HuH-7 (cell line): ENCODE results near the gene GPBAR1.
"Not testable (repeated sequence)": the region's sequence is repeated elsewhere in the genome, so short reads cannot be mapped to it uniquely, and the experiment has no call there.

ENCODE experiments used
- DNase-seq: peaks from one replicate; pipeline ENCODE4 v3.0.0; 2011; ENCODE audit warnings: low spot score

The GPBAR1 gene

DNA sequence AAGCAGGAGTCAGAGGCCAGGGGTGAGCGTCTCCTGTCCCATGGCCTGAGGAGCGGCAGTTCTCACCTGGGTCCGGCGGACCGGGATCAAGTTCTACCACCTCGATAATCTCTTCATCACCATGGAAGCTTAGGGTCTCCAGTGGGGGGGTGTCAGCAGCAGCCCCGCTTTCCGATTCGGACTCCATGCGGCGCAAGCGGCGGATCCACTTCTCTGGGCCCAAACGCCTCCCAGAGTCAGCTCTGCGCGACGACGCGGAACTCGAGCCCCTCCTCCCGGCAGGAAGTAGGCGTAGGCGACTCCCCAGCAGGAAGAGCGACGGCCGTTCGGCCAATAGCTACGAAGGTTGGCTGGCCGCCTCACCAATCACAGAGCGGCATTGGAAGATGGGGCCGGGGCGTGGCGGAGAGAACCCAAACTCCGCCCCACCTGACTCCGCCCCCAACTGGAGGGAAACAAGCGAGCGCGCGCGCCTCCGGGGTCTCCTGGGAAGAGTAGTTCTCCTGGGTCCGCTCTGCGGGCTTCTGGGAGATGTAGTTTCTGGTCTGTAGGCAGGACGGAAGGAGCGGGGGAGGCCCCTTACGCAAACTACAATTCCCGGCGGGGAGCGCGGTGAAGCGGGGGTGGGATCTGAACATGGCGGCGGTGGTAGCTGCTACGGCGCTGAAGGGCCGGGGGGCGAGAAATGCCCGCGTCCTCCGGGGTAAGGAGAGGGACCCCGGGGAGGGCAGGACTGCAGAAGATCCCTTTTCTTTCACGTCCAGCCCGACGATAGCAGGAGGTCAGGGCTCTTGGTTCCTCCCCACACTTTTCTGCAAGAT, 9.3 kb downstream of the GPBAR1 start, which contains the start of the genes AAMP and PNKD:
TSS of gene AAMP (minus strand) at position 238 of the 821 bp plus-strand sequence. CDS start at position 187, 51 bp downstream.
TSS of gene PNKD (plus strand) at position 620 of the 821 bp plus-strand sequence. CDS start at position 637, 17 bp downstream.
- peak; percentile 97 for DNase-seq

DNA sequence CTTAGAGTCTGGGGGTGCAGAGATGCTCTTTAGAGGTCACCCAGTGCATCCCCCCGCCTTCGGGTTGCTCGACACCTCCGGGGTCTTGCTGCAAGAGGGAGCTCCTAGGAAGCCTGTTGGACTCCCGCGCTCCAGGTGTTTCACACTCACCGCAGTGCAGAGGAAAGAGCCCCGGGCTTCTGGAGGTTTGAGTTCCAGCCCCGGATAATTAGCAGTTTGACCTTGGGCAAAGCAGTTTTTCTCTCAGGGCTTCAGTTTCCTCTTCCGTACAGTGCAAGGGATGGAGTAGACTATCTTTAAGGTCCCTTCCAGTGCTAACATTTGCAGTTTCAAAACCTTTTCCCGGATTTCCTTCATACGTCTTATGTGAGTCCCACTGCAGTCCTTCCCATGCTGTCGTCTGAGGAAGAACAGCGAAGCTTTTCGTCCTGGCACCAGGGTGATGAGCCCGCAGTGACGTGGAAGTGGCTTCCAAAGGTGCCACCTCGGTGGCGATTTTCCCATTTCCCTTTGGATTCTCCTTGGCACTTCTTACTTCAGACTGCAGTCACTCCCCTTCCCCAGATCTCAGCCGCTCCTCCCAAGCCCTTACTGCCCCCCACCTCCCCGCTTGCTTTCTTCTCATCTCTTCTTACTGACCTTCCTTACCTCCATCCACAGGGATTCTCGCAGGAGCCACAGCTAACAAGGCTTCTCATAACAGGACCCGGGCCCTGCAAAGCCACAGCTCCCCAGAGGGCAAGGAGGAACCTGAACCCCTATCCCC, 10.1 kb downstream of the GPBAR1 start:
- no peak for DNase-seq

DNA sequence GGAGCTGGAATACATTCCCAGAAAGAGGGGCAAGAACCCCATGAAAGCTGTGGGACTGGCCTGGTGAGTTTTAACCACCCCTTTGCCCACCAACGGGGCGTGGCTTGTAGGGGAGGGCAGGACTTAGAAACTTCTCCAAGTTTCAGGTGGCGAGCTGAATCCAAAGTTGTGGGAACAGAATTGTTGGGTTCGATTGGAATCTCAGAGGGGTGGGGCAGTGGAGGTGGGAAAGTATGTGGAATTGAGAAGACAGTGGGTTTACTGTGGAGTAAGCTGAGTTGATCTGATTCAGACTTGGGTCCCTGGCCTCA, 10.6 kb downstream of the GPBAR1 start:
- DNase-seq, result no peak

DNA sequence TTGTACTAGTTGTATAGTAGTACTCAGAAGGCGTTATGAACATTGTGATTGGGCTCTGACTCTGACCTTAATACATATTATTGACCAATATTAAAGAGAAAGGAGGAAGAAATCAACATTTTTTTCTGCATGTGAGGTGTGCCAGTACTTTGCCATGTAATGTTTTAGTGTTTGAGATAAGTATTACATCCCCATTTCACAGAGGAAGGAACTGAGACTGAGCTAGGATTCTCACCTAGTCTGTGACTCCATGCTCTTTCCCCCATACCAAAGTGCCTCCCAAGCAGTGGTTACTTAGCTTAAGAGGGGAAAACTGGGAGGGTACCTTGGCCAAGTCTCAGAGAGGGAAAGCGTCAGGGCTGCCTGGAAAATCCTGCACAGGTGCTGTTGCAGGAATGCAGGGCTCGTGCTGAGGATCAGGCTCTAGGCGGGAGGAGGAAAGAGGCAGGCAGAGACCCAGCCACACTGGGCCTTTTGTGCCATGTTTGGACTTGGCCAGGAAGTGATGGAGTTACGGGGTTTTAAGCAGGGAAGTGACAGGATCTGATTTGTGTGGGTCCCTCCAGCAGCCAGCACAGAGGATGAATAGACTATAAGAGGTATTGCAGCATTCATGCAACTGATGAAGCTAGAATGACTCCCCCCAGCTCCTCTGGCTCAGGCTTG, 11.2 kb downstream of the GPBAR1 start:
- DNase-seq, result no peak

DNA sequence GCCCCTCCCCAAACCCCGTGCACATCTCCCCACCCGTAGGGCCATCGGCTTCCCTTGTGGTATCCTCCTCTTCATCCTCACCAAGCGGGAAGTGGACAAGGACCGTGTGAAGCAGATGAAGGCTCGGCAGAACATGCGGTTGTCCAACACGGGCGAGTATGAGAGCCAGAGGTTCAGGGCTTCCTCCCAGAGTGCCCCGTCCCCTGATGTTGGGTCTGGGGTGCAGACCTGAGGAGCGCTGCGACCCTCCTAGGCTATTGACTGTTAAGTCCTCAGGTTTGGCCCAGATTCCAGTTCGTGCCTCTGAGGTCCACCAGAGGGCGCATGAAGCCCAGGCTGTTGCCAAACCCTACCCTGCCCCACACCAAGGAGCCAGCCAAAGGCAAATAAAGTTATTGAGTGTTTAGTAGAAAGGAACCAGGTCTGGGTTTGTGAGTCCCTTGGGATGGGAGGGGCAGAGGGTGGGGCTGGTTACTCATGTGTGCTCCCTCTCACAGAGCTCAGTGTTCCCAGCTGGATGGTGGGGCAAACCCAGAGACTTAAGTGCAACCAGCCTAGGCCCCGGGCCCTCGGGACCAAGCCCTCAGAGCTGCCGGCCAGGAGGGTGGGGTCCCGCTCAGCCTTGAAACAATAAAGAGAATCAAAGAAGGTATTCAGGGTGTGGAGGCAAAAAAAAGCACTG, 11.9 kb downstream of the GPBAR1 start:
- DNase-seq, result peak; percentile 86

DNA sequence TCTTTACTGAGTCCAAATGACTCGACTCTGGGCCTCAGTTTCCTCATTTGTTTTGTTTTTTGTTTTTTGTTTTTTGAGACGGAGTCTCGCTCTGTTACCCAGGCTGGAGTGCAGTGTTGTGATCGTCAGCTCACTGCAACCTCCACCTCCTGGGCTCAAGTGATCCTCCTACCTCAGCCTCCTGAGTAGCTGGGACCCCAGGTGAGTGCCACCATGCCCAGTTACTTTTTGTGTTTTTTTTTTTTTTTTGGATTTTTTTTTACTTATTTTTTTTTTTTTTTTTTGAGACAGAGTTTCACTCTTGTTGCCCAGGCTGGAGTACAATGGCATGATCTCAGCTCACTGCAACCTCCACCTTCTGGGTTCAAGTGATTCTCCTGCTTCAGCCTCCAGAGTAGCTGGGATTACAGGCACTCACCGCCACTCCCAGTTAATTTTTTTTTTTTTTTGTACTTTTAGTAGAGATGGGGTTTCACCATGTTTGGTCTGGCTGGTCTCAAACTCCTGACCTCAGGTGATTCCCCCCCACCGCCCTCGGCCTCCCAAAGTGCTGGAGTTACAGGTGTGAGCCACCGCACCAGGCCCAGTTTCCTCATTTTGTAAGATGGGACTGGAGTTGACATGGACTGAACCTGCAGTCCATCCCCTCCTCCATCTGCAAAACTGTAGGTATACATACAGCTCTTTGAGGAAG, 12.5 kb downstream of the GPBAR1 start:
- DNase-seq, result not testable (repeated sequence)

DNA sequence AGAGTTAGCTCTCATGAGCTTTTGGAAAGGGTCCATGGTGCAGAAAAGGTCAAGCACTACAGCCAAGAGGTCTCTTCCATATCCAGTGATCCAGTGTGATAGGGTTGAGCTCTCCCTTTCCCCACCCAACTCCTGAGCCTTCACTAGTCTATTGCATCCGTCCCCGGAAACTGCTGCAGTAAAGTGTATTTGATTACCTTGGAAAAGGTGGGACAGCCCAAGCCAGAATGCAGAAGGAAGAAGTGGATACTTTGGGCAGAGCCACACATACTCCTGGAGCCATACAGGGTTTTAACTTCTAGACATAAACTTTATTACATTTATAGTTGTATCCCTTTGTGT, 13.1 kb downstream of the GPBAR1 start:
- DNase-seq, result no peak

DNA sequence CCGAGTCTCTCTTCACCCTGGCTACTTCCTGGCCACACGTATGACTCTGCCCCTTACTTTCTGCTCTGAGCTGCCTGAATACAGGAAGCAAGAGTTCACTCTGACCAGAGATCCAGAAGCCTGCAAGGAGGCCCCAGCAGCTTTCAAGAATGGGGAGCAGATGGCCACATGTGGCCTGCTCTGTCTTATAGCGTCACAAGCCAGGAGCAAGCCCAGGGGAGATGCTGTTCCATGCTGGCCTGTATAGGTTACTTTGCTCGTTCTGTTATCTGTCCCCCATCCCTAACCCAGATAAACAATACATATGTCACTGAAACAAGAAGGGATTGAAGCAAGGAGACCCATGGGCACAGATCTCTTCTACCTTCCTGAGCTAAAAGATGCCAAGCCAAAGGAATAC, 13.8 kb downstream of the GPBAR1 start:
- DNase-seq, result no peak

DNA sequence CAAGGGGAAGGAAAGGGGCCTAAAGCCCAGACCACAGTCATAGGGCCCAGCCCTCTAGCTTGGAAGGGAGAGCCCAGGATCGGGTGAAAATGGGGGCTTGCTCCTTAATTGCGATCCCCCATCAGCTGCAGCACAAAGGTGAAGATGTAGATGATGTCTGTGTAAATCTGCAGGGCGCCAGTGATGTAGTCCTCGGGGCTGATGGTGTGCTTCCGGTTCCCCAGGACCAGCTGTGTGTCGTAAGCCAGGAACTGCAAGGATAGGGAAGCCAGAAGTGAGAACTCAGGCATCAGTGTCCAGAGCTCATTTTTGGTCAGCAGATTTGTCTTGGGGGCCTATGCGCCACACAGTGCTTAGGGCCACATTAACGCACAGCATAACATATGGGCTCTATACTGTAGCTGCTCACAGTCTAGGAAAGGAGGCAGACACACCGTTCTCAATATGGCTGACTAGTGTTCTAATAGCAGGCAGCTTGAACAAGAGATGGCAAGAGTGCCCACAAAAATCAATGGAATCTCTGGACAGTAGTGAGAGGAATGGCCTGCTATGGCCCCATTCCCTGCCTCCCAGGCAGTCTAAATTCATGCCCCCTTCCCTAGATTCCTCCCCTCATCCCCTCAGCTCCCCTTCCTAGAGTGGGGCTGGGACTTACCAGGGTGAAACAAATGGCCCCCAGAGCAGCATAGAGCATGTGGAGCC, 14.7 kb downstream of the GPBAR1 start:
- no peak for DNase-seq

DNA sequence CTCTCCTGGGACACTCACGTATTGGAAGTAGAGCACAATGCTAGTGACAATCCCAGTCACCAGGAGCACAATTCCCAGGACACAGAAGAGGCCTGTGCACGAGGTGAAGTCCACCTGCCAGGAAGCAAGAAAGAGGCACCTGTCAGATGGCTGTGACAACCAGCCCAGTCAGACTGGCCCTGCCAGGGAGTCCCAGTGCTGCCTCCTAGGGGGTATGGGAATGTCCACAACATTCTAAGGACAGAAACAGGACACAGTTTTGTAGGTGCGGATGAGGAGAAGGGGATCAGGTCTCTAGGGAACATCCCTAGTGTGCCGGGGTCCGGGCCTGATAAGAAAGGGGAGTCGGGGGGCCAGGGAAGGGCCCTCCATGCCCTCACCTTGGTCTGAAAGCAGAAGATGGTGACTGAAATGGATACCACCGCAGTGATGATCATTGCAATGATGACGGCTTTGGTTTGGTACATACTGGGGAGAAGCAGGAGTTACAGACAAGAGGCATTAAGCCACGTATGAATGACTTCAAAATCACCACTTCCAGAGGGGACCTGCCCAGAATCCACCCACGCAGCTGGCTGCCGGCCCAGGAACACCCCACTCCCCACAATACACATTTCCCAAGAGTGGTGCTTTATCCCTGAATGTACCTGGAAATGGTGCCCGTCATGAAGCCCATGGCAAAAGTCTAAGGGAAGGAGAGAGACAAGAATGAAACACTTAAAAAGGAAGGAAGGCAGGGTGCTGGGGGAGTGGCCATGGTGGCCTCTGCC, 16.4 kb downstream of the GPBAR1 start:
- no peak for DNase-seq

DNA sequence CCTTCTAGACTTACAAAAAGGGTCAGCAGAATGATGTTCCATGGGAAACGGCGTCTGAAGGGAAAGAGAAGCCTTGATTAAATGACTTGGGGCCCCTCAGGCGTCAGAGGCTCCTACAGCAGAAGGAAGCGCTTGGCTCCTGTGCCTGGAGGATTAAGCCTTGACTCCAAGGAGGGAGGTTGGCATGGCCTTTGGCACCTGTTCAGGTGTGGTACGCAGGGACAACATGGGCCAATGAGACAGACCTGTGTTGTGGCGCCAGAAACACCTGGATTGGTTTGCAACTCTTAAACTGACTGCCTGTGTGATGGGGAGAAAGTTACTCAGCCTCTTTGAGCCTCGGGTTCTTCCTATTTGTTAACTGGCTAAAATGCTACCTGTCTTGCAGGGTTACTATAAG, 17.1 kb downstream of the GPBAR1 start:
- DNase-seq, result no peak

DNA sequence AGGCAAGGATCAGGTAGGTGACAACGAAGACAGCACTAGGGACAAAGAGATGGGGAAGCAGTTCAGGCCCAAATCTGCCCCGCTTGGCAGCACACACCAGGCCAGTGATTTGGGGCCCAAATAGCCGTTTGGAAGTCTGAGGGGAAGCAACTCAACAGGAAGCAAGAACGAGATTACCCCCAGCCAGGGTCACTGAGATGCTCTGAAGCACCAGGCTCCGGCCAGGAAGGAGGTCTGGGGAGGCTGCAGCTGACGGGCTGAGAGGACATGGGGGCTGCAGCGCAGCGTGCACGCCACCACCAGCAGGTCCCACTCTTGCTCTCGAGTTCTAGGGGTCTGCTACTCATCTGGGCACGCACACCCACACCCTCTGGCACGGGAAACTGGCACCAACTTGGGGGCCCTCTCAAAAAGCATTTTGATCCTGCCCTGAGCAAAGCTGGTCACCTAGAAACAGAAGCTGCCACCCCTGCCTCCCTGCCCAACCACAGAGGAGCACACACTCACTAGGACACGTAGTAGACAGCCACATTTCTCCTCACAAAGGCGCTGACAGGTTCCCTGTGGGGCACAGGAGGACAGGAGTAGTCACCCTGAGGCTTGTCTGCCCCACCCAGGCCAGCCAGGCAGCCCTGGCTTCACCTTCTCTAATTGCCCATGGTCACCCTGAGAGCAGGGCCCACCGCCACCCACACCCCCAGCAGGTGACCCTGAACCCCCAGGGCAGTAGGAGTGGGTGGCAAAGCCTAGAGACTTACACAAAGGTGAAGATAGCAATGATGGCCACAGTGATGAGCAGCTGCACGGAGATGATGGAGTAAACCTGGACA, 17.9 kb downstream of the GPBAR1 start:
- DNase-seq, result no peak

DNA sequence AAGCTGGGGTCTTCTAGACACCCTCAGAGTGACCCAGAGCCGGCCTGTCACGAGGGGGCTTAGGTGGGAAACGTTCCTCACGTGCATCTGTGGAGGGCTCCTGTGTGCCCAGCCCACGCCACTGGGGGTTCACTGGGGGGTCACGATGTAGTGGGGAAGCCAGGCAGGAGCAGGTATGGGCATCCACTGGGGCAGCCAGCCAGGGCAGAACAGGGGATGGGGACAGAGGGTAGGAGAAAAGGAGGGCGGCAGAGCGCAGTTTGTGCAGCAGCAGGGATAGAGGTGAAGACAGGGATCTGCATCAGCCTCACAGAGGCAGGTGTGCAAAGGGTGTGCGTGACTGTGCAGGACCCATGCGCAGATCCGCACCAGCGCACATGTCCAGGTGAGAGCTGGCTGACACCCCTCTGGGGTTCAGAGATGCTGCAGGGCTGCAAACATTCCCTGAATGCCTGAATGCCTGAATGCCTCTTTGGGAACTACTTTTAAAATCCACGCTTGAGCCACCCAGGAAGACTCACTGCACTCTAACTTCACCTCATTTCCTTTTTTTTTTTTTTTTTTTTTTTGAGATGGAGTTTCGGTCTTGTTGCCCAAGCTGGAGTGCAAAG, 19.6 kb downstream of the GPBAR1 start:
- no peak for DNase-seq

DNA sequence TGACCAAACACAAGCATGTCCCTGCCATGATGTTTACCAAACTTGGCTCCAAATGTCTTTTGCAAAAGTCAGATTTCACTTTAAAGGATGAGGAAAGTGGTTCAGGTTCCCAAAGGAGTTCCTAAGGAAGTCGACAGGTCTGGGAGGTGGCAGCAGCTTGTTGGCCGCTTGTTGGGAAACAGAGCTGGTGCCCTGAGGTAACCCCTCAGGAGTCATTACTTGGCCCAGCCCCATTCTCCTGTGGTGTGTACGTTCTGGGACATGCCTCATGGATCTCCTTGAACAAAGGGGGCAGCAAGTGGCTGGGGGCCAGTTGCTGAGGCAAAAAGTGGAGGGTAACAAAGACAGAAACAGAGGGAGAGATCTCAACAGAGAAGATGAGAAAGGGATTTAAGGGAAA, 20.6 kb downstream of the GPBAR1 start:
- DNase-seq, result no peak

DNA sequence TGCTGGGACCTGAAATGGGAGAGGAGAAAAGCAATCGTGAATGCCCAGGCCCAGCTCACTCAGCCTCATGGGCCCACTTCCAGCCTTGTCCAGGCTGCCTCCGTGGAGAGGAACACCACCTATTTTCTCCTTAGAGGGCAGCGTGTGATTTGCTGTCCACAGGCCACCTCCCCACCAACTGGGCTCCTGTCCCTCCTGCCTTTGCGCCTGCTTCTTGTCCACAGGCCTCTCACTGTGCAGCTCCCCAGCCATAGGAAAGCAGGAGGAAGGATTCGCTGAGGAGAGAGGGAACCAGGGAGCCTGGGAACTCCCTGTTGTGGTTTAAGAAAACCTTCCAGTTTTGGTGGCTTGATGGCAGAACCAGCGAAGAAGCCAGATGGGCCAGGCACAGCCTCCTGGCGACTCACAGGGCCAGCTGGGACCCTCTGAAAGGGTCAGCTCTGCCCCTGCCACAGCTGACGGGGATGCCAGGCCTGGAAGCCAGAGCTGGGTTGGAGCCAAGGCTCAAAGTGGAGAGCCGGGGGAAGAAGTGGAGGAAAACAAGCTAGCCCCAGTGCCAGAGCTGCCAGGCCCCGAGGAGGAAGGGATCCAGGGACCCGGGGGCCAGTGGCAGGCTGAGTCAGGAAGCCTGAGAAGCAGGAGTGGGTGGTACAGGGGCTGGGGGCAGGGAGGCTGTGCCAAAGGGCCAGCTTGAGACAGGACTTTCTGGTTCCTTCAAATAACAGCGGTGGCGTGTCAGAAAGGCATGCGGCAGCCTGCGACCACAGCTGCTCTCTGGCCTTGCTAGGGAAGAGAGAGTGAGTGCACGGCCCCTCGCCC, 21.6 kb downstream of the GPBAR1 start:
- DNase-seq, result no peak

DNA sequence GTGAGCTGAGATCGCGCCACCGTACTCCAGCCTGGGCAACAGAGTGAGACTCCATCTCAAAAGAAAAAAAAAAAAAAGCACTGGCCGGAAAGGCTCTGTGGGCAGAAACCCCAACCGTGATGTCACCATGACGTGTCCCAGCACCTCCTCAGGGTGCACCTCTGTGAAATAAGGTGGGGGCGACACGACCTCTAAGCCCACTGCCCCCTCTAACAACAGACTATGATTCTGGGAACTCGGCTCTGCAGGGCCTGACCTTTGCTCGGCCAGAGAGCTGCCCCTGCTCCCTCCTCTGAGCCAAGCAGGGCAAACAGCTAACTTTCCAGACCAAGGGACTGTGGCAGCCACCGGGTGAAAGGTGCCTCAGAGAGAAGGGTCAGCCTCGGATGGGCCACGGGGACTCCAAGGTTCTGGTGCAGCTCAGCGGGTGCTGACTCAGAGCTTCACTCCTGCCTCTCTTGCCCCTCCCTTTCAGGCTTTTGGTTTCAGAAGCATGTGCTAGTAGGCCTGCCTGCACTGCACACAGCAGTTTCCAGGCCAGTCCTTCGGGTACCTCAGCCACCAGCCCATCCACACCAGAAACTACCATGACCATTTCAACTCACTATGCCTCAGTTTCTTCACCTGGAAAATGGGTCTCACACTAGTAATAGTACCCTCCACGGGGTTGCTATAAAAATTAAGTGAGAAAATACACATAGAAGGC, 23.4 kb downstream of the GPBAR1 start:
- DNase-seq, result no peak

DNA sequence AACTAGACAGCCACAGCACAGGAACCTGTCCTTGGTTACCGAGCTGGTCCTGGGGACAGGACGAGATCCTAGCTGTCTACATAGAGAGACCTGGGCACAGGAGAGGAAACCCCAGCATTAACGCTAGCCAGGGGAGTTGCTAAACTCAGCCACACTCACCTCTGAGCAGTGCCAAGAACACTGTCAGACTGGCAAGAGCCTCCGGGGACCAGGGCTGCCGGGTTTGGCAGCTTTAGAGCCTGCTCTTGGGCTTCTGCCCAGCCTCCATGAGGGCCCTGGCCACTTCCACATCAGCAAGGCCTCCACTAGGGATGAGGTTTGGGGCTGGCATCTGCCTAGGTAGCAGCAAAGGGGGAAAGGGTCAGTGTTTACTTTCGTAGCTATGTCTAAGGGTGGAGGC, 24.8 kb downstream of the GPBAR1 start:
- DNase-seq, result no peak
